Prostate gland (tissue), 2 donors: Measurements from ENCODE around the gene NABP2. TPM values are rescaled to one million over a fixed set of nuclear protein-coding genes. Genes with fewer than 3 reads are reported as not detected.

Source experiments
- DNase-seq: peaks from one replicate; pipeline ENCODE4 v3.0.0-alpha.2; 2019; ENCODE audit warnings: low spot score
- H3K27ac ChIP-seq, 2 donors: fragments of 200-600 bp; sonication (generic); 2 replicates each; pipeline ENCODE4 v1.5.1; 2017 to 2019
- H3K27me3 ChIP-seq: fragments of 200-600 bp; sonication (generic); replicated peaks from 2 replicates; pipeline ENCODE4 v1.5.1; 2019; ENCODE audit not compliant: insufficient read depth
- H3K36me3 ChIP-seq, 2 donors: fragments of 200-600 bp; sonication (generic); 1 replicate in 1 of 2; 2 replicates in 1 of 2; pipeline versions ENCODE4 v1.5.1 to v1.8.1; 2017 to 2019
- H3K4me1 ChIP-seq: fragments of 200-600 bp; sonication (generic); replicated peaks from 2 replicates; pipeline ENCODE4 v1.5.1; 2019
- H3K4me3 ChIP-seq, 2 donors: fragments of 200-600 bp; sonication (generic); 2 replicates each; pipeline ENCODE4 v1.5.1; 2017 to 2019
- H3K9me3 ChIP-seq: fragments of 200-600 bp; sonication (generic); 2 replicates; pipeline ENCODE4 v1.5.1; 2017
- POLR2A ChIP-seq: fragments of 450-650 bp; IDR thresholded peaks from one replicate; pipeline ENCODE4 v1.6.1; 2016; ENCODE audit warnings: antibody characterized with exemption, mild to moderate bottlenecking
- POLR2AphosphoS5 ChIP-seq: sonication (generic); formaldehyde crosslinking; IDR thresholded peaks from one replicate; pipeline ENCODE4 v1.6.1; 2017; ENCODE audit warnings: antibody characterized with exemption
- WGBS: methylation state at CpG from one replicate; pipeline ENCODE4 v1.1.5; 2018; 5-methylcytosine and 5-hydroxymethylcytosine counted together
- intact Hi-C: fragments of 100-400 bp; cut with DNase I; formaldehyde crosslinking; loops from one replicate; pipeline ENCODE4 v1.14.2; 2022
- total RNA-seq, 2 donors: library from RNA; depleted of rRNA; stranded (reverse); fragments of >200 nt; gene quantifications; one replicate each; pipeline ENCODE4 v1.1.0, GENCODE V29; 2016
- TF ChIP-seq, protein P1 (sequence below), 4 experiments: fragments of 200-600 bp in 2 of 4; fragments of 450-650 bp in 2 of 4; sonication (generic) in 2 of 4; IDR thresholded peaks; 1 replicate in 3 of 4; 2 replicates in 1 of 4; pipeline ENCODE4 v1.5.1; 2016 to 2019; ENCODE audit warnings: antibody characterized with exemption in 4 of 4, mild to moderate bottlenecking in 2 of 4, moderate library complexity in 2 of 4

Gene NABP2
- total RNA-seq, 2 donors from 2014 or later: 21.4 to 33.2 TPM

DNA sequence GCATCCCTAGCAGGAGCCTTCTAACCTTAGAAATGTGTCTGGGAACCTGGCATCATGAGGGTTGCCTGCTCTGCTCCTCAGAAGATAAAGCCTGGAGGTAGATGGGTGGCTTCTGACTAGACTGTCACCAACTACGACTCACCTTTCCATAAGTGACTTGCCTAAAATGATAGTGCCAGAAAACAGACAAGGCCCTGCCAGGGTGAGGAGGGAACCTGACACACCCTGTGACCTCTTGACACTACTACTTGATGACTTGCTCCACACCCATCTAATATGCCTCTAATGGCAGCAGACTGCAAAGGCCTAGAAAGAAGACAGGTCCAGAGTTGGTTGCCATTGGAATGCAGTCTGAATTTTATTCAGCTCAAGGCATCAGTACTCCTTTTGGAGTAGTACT, 11.8 kb upstream of the NABP2 start:
- Histone ChIP-seq H3K9me3 (no peaks in the 10 kb centered on the region), H3K4me3 (no peak overlapping the region), H3K4me1 (no peaks in the 10 kb centered on the region), H3K27ac (peak overlapping the region in 1 of 2 donors; percentile 99), H3K27me3 (no peaks in the 10 kb centered on the region), H3K36me3 (peaks cover 32 to 45% of the 10 kb centered on the region in 2 donors)
- intact Hi-C loops: no loop called here
- no peak for DNase-seq
- 87% methylated on average over 1 of the region's 1 CpG for WGBS
- TF ChIP-seq, protein P1, sequence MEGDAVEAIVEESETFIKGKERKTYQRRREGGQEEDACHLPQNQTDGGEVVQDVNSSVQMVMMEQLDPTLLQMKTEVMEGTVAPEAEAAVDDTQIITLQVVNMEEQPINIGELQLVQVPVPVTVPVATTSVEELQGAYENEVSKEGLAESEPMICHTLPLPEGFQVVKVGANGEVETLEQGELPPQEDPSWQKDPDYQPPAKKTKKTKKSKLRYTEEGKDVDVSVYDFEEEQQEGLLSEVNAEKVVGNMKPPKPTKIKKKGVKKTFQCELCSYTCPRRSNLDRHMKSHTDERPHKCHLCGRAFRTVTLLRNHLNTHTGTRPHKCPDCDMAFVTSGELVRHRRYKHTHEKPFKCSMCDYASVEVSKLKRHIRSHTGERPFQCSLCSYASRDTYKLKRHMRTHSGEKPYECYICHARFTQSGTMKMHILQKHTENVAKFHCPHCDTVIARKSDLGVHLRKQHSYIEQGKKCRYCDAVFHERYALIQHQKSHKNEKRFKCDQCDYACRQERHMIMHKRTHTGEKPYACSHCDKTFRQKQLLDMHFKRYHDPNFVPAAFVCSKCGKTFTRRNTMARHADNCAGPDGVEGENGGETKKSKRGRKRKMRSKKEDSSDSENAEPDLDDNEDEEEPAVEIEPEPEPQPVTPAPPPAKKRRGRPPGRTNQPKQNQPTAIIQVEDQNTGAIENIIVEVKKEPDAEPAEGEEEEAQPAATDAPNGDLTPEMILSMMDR (IDR thresholded peaks at IDR 0.05): no peak
- TF ChIP-seq POLR2AphosphoS5 (no peak), POLR2A (no peak)

DNA sequence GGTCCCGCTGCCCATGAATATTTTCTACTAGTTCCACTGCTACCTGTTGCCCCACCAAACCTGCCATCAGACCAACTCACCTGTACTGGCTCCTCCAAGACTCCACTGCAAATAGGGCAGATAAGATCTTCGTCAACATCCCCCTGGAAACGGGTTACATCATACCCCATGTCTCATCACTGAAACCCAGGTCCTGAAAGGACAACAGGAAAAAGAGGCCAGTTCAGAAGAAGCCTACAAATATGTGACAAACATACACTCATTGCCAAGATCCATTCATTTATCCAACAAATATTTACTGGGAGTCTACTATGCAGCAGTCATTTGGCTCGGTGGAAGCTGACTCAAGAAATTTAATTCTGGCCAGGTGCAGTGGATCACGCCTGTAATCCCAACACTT, 10.3 kb upstream of the NABP2 start:
- H3K27me3 ChIP-seq: no peaks in the 10 kb centered on the region
- peaks cover 26 to 38% of the 10 kb centered on the region in 2 donors for H3K36me3 ChIP-seq
- H3K27ac ChIP-seq: peak overlapping the region; percentile 20 to 99
- peak; percentile 42 for DNase-seq
- intact Hi-C loops: no loop called here
- H3K9me3 ChIP-seq: no peaks in the 10 kb centered on the region
- H3K4me1 ChIP-seq: no peaks in the 10 kb centered on the region
- WGBS: 58% methylated on average over 5 of the region's 5 CpGs
- H3K4me3 ChIP-seq: no peak overlapping the region
- TF ChIP-seq POLR2AphosphoS5: peak; percentile 84
- TF ChIP-seq POLR2A: no peak
- TF ChIP-seq, protein P1 (IDR thresholded peaks at IDR 0.05): no peak

DNA sequence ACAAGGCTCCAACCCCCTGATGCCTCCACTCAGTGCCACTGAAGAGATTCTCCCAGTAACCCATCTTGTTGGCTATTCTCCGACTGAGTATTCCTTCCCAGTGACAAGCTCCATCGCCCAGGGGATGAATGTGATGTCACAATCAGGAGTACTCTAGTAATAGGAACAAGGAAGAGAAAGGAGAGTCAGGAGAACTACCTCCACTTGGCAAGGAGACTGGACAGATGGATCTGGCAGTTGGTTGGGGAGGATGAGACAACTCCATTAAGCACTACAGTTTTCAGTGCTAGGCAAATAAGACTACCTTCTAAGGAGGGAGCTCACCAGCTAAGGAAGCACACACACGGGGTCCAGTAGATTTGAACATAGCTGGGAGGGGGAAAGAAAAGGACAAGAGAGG, 7.7 kb upstream of the NABP2 start:
- Histone ChIP-seq H3K4me1 (no peaks in the 10 kb centered on the region), H3K4me3 (no peak overlapping the region), H3K27ac (peak overlapping the region; percentile 72 to 99), H3K36me3 (peaks cover 14 to 21% of the 10 kb centered on the region in 2 donors), H3K27me3 (no peaks in the 10 kb centered on the region), H3K9me3 (no peaks in the 10 kb centered on the region)
- WGBS: 64% methylated on average over 3 of the region's 3 CpGs
- peak; percentile 49 for DNase-seq
- TF ChIP-seq, protein P1 (IDR thresholded peaks at IDR 0.05): no peak
- TF ChIP-seq POLR2A (no peak), POLR2AphosphoS5 (no peak)
- intact Hi-C loops: no loop called here

DNA sequence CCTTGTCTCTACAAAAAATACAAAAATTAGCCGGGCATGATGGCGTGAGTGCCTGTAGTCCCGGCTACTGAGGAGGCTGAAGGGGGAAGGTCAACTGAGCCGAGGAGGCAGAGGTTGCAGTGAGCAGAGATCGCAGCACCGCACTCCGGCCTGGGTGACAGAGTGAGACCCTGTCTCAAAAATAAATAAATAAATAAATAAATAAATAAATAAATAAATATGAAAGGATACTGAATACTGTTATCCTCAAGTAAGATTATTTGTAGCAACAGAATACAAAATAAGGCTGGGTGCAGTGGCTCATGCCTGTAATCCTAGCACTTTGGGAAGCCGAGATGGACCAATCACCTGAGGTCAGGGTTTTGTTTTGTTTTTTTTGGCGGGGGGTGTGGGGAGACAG, 4.3 kb upstream of the NABP2 start:
- TF ChIP-seq, protein P1 (IDR thresholded peaks at IDR 0.05): no peak
- no peak for TF ChIP-seq POLR2A
- no peak for TF ChIP-seq POLR2AphosphoS5
- H3K36me3 ChIP-seq: peaks cover 0 to 2% of the 10 kb centered on the region in 2 donors
- intact Hi-C loops: no loop called here
- H3K27ac ChIP-seq: peak overlapping the region; percentile 99
- peak overlapping the region in 1 of 2 donors; percentile 74 for H3K4me3 ChIP-seq
- no peak for DNase-seq
- WGBS: 89% methylated on average over 9 of the region's 9 CpGs
- H3K4me1 ChIP-seq: no peaks in the 10 kb centered on the region
- no peaks in the 10 kb centered on the region for H3K27me3 ChIP-seq
- H3K9me3 ChIP-seq: no peaks in the 10 kb centered on the region

DNA sequence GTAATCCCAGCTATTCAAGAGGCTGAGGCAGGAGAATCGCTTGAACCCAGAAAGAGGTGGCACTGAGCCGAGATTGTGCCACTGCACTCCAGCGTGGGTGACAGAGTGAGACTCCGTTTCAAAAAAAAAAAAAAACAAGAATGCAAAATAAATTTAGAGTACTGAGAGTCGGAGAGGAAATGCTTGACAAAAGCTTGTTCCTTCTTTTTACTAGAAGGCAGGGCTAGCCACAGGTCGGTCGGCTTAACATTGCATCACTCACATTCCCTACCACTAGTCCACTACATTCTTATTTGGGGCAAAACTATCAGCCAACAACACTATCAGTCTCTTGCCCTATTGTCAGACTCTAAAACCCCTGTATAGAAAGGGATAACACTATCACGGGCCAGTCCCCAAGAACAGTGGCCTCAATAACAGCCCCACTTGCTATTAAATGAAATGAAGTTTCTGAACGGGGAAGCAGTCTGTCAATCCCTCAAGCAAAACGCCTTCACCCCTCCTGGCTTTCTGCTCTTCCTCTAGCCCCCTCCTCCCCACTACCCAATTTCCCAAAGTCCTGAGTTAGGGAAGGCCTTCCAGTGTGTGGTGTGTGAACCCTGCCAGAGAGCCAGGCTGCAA, 3.4 kb upstream of the NABP2 start:
- 4% methylated on average over 10 of the region's 10 CpGs for WGBS
- peak; percentile 10 for TF ChIP-seq POLR2AphosphoS5
- no peak for TF ChIP-seq POLR2A
- no peak for DNase-seq
- no peaks in the 10 kb centered on the region for H3K27me3 ChIP-seq
- no peaks in the 10 kb centered on the region for H3K9me3 ChIP-seq
- peak overlapping the region; percentile 74 to 93 for H3K4me3 ChIP-seq
- H3K27ac ChIP-seq: peak overlapping the region; percentile 99
- no peaks in the 10 kb centered on the region for H3K4me1 ChIP-seq
- no peaks in the 10 kb centered on the region for H3K36me3 ChIP-seq
- intact Hi-C loops: no loop called here
